Peyer's patch (tissue), 4 donors: ENCODE measurements around the gene ADARB1. TPM values are rescaled to one million over a fixed set of nuclear protein-coding genes. Genes with fewer than 3 reads are reported as not detected.

Experiments used
- DNase-seq, 3 donors: peaks; one replicate each; pipeline ENCODE4 v3.0.0-alpha.2; 2017 to 2019
- H3K27ac ChIP-seq, 4 donors: fragments of 200-600 bp; sonication (generic); one replicate each; pipeline ENCODE4 v1.5.1; 2016 to 2019
- H3K27me3 ChIP-seq, 2 donors: fragments of 200-600 bp; sonication (generic); one replicate each; pipeline ENCODE4 v1.5.1; 2019
- H3K36me3 ChIP-seq, 3 donors: fragments of 200-600 bp; sonication (generic); one replicate each; pipeline ENCODE4 v1.5.1; 2016 to 2019
- H3K4me1 ChIP-seq, 4 donors: fragments of 200-600 bp; sonication (generic); one replicate each; pipeline ENCODE4 v1.5.1; 2016 to 2019
- H3K4me3 ChIP-seq, 4 donors: fragments of 200-600 bp; sonication (generic); 1 replicate in 3 of 4; 2 replicates in 1 of 4; pipeline ENCODE4 v1.5.1; 2016 to 2019; ENCODE audit warnings: mild to moderate bottlenecking in 1 of 4
- H3K9me3 ChIP-seq, 4 donors: fragments of 200-600 bp; sonication (generic); one replicate each; pipeline ENCODE4 v1.5.1; 2016 to 2019; ENCODE audit warnings: mild to moderate bottlenecking in 1 of 4
- POLR2A ChIP-seq, 2 donors: fragments of 450-650 bp; IDR thresholded peaks; one replicate each; pipeline ENCODE4 v1.5.1; 2017; ENCODE audit warnings: antibody characterized with exemption in 2 of 2, mild to moderate bottlenecking in 2 of 2, moderate library complexity in 2 of 2
- total RNA-seq, 4 donors: library from RNA; depleted of rRNA; stranded (reverse); fragments of >200 nt; gene quantifications; one replicate each; pipeline ENCODE4 v1.1.0, GENCODE V29; 2016
- TF ChIP-seq, protein P1 (sequence below), 6 experiments: fragments of 450-650 bp in 4 of 6; fragments of 200-600 bp in 2 of 6; sonication (generic) in 1 of 6; IDR thresholded peaks; one replicate each; pipeline ENCODE4 v1.5.1; 2017 to 2019; ENCODE audit warnings: antibody characterized with exemption in 6 of 6, mild to moderate bottlenecking in 3 of 6, moderate library complexity in 1 of 6

ADARB1 gene
- total RNA-seq, 4 donors from 2014 or later, result 7.4 to 47.9 (median 10.0) TPM

DNA sequence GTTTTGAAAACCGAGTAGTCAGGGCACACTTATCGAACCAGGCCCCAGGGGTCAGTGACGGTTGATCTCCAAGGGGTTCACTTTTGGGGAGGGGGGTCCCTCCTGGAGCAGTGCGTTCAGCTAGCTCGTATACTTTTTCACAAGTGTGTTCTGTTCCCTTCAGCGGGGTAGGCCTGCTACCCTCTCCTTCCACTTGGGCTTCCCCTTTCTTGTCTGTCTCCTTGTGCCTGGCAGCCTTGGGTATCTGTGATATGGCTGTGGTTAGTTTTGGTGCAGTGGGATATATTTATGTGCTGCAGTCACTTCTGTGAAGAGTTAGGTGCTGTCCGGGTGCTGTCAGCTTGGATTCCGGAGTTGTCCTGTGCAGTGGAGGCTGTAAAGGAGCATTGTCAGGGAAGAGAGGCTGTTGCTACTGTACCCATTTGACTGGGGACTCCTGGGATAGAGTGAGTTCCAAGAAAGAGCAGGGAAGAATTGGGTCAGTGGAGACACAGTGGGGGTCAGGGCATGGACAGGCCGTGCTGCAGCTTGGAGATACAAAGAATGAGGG, 29.7 kb downstream of the ADARB1 start:
- no peaks in the 10 kb centered on the region for H3K36me3 ChIP-seq
- TF ChIP-seq, protein P1, sequence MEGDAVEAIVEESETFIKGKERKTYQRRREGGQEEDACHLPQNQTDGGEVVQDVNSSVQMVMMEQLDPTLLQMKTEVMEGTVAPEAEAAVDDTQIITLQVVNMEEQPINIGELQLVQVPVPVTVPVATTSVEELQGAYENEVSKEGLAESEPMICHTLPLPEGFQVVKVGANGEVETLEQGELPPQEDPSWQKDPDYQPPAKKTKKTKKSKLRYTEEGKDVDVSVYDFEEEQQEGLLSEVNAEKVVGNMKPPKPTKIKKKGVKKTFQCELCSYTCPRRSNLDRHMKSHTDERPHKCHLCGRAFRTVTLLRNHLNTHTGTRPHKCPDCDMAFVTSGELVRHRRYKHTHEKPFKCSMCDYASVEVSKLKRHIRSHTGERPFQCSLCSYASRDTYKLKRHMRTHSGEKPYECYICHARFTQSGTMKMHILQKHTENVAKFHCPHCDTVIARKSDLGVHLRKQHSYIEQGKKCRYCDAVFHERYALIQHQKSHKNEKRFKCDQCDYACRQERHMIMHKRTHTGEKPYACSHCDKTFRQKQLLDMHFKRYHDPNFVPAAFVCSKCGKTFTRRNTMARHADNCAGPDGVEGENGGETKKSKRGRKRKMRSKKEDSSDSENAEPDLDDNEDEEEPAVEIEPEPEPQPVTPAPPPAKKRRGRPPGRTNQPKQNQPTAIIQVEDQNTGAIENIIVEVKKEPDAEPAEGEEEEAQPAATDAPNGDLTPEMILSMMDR (IDR thresholded peaks at IDR 0.05), result no peak
- no peak for TF ChIP-seq POLR2A (IDR thresholded peaks at IDR 0.05)
- H3K27ac ChIP-seq, result no peak overlapping the region
- no peaks in the 10 kb centered on the region for H3K9me3 ChIP-seq
- H3K4me3 ChIP-seq, result no peak overlapping the region
- no peaks in the 10 kb centered on the region for H3K27me3 ChIP-seq
- H3K4me1 ChIP-seq, result peaks cover 0 to 9% (median 4%) of the 10 kb centered on the region in 4 donors
- DNase-seq, result no peak

DNA sequence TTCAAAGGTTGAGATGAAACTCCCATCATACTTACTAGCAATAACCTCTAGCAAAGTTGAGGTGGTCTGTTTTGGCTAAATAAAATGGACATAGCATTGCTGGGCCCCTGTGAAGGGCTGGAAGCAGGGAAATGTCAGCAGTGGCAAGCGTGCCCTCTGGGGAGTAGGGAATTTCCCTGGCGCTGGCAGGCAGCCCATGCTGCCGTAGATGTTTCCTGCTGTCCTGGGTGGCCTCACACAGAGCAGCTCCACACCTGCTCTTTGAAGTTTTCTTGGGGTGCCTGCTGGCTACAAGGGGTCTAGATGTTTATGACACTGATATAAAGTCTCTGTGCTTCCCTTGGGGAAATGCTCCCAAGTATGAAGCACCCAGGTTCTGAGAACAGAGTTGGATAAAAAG, 30.2 kb downstream of the ADARB1 start:
- H3K27me3 ChIP-seq, result no peaks in the 10 kb centered on the region
- DNase-seq, result no peak
- H3K27ac ChIP-seq, result no peak overlapping the region
- no peak for TF ChIP-seq POLR2A (IDR thresholded peaks at IDR 0.05)
- TF ChIP-seq, protein P1 (IDR thresholded peaks at IDR 0.05), result no peak
- H3K9me3 ChIP-seq, result no peaks in the 10 kb centered on the region
- no peak overlapping the region for H3K4me3 ChIP-seq
- H3K4me1 ChIP-seq, result peaks cover 0 to 12% (median 5%) of the 10 kb centered on the region in 4 donors
- no peaks in the 10 kb centered on the region for H3K36me3 ChIP-seq

DNA sequence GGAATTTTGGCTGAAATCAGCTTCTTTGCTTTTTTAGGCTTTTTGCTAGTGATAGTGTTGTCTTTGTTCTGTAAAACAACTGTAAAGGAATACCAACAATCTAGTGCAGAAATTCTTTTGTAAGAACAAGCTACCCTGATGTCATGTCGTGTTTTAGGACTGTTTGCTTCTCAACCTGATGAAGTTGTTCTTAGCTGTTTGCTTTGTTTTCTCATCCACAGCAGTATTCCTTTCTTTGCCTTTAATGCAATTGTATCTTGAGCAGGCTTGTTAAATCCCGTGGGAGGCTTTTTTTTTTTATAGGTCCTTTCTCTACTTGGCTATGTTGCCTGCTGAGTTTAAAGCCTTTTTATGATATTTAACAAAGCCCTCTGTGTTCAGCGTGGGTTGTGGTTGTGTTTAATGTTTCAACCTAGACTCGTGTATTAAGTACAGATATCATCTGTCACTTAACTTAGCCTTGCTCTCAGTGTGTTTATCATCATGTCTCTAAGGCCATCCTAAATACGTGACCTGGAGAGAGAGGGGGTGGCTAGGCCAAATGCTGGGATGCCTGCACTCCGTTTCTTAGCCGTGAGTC, 31.6 kb downstream of the ADARB1 start:
- Histone ChIP-seq H3K36me3 (no peaks in the 10 kb centered on the region), H3K4me1 (peaks cover 0 to 18% (median 7%) of the 10 kb centered on the region in 4 donors), H3K4me3 (no peak overlapping the region), H3K27me3 (no peaks in the 10 kb centered on the region), H3K27ac (no peak overlapping the region), H3K9me3 (no peaks in the 10 kb centered on the region)
- TF ChIP-seq, protein P1 (IDR thresholded peaks at IDR 0.05), result no peak
- no peak for TF ChIP-seq POLR2A (IDR thresholded peaks at IDR 0.05)
- no peak for DNase-seq

DNA sequence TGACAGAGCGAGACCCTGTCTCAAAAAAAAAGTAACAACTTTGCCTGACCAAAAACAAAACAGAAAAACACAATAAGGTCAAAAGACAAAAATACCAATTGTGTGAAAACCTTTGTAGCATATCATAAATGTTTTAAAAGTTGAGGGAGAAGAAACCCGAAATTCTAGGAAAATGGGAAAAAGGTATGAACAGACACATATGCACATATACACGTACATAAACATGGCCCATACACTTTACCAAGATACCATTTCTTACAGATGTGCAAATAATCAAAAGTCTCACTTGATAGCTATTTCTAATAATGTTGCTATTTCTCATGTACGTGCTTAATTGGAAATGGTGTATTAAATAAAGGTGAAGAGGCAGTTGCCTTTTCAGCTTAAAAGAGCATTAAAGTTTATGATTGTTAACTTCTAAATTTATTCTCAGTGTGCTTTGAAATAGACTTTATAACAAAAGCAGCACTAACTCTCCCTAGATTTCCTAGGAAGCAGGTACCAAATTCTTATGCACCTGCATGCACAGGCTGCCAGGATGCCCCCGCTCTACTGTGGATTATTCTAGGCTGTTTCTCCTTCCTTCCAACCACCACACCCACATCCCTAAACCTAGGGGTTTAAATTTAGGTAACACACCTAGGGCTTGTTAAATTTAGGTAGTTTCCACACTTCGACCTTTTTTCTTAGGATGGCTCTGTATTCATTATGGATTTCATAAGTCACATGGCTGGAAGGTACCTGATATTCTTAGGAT, 33.8 kb downstream of the ADARB1 start:
- H3K9me3 ChIP-seq, result no peaks in the 10 kb centered on the region
- no peak overlapping the region for H3K27ac ChIP-seq
- DNase-seq, result no peak
- no peaks in the 10 kb centered on the region for H3K36me3 ChIP-seq
- H3K27me3 ChIP-seq, result no peaks in the 10 kb centered on the region
- no peak for TF ChIP-seq POLR2A (IDR thresholded peaks at IDR 0.05)
- TF ChIP-seq, protein P1 (IDR thresholded peaks at IDR 0.05), result no peak
- peaks cover 0 to 24% (median 10%) of the 10 kb centered on the region in 4 donors for H3K4me1 ChIP-seq
- no peak overlapping the region for H3K4me3 ChIP-seq

DNA sequence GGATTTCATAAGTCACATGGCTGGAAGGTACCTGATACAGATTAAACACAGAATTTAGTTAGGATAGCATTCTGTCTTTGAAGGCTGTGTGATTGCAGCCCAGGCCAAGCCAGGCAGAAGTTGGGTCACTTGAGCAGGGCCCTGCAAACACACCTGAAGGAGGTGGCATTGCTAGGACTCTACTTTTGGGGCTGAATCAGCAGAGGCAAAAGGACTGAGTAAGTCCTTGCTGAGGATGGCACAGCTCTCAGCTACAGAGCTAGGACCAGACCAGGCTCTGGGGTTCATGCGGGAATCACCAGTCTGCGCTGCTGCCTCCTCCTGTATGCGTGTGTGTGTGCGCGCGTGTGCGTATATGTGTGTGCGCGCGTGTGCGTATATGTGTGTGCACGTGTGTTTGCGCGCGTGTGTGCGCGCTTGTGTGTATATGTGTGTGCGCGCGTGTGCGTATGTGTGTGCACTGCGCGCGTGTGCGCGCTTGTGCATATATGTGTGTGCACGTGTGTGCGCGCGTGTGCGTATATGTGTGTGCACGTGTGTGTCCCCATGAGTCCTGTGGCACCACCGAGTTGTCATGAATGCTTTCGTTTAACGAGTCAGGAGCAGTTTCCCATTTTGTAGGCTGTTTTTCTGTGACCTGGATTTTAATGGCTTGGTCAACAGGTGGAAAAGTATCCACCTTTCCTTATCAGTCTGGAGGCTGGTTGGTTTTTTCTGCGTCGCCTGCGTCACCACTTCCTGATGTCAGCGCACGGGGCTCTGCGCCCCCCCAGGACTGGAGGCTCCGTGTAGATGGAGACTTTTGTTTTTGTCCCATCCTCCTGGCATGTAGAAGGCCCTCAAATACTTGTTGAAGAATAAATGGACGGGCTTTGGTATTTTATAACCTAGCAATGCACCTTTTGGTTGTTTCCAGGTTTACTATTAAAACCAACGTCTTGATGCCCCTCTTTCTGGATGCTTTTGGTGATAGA, 34.7 kb downstream of the ADARB1 start:
- peaks cover 0 to 24% (median 9%) of the 10 kb centered on the region in 4 donors for H3K4me1 ChIP-seq

More for the DNA sequence above, 34.7 kb downstream of the ADARB1 start:
- Histone ChIP-seq H3K4me3 (no peak overlapping the region), H3K9me3 (no peaks in the 10 kb centered on the region), H3K27ac (peak overlapping the region in 2 of 4 donors; percentile 1 to 62), H3K36me3 (no peaks in the 10 kb centered on the region), H3K27me3 (no peaks in the 10 kb centered on the region)
- DNase-seq, result no peak
- no peak for TF ChIP-seq POLR2A (IDR thresholded peaks at IDR 0.05)
- TF ChIP-seq, protein P1 (IDR thresholded peaks at IDR 0.05), result no peak
